ENCODE results near the gene FAR1.

DNA sequence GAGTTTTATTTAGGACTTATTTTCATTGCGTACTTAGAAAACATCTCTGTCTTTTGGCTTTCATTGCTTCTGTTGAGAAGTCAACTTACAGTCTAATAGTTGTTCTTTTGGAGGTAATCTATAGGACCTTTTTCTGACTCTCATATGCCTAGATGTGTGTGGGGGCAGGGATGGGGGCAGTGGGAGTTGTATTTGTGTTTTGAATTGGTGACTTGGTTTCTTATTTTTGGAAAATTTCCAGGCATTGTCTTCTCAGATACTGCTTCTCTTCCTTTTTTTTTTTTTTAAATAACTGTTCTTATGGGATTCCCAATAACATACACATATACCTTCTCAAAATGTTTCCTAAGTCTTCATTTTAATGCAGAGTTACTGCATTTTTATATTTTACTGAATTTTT is 58.0 kb downstream of the FAR1 start:
- TF ChIP-seq, protein P1, sequence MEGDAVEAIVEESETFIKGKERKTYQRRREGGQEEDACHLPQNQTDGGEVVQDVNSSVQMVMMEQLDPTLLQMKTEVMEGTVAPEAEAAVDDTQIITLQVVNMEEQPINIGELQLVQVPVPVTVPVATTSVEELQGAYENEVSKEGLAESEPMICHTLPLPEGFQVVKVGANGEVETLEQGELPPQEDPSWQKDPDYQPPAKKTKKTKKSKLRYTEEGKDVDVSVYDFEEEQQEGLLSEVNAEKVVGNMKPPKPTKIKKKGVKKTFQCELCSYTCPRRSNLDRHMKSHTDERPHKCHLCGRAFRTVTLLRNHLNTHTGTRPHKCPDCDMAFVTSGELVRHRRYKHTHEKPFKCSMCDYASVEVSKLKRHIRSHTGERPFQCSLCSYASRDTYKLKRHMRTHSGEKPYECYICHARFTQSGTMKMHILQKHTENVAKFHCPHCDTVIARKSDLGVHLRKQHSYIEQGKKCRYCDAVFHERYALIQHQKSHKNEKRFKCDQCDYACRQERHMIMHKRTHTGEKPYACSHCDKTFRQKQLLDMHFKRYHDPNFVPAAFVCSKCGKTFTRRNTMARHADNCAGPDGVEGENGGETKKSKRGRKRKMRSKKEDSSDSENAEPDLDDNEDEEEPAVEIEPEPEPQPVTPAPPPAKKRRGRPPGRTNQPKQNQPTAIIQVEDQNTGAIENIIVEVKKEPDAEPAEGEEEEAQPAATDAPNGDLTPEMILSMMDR (IDR thresholded peaks at IDR 0.05) = no peak
- TF ChIP-seq POLR2AphosphoS5 (IDR thresholded peaks at IDR 0.05) (no peak), POLR2A (IDR thresholded peaks at IDR 0.05) (no peak)
